Large intestine (tissue), 3 donors: Measurements from ENCODE around the gene AUTS2. TPM values are rescaled to one million over a fixed set of nuclear protein-coding genes. Genes with fewer than 3 reads are reported as not detected.

ENCODE experiments used
- DNase-seq, 2 donors: peaks; one replicate each; pipeline versions ENCODE4 v3.0.0 to v3.0.0-alpha.2; 2013
- H3K27ac ChIP-seq: one replicate; pipeline ENCODE4 v1.5.1; 2013; ENCODE audit warnings: low read length
- H3K27me3 ChIP-seq: 2 replicates; pipeline ENCODE4 v1.6.1; 2013; ENCODE audit warnings: low read length; ENCODE audit not compliant: control insufficient read depth, insufficient read depth
- H3K36me3 ChIP-seq: 2 replicates; pipeline ENCODE4 v1.6.1; 2013; ENCODE audit warnings: low read length; ENCODE audit not compliant: control insufficient read depth, insufficient read depth
- H3K4me1 ChIP-seq: one replicate; pipeline ENCODE4 v1.6.1; 2013; ENCODE audit warnings: low read length; ENCODE audit not compliant: control insufficient read depth, insufficient read depth
- H3K4me3 ChIP-seq: one replicate; pipeline ENCODE4 v1.5.1; 2013; ENCODE audit warnings: low read length
- H3K9me3 ChIP-seq: one replicate; pipeline ENCODE4 v1.6.1; 2013; ENCODE audit warnings: mild to moderate bottlenecking, low read depth, low read length, moderate library complexity; ENCODE audit not compliant: control insufficient read depth
- WGBS: methylation state at CpG from one replicate; pipeline ENCODE4 v1.1.5; 2013; ENCODE audit warnings: low lambda C conversion rate; ENCODE audit not compliant: insufficient coverage; 5-methylcytosine and 5-hydroxymethylcytosine counted together
- polyA plus RNA-seq: library from polyadenylated mRNA; unstranded; fragments of 120-200 nt; gene quantifications from one replicate; pipeline ENCODE4 v1.2.1, GENCODE V29; 2013

The AUTS2 gene
- polyA plus RNA-seq, 1 donor: 51.3 TPM

GRCh38 chr7:70673778-70674570 is 1075.7 kb downstream of the AUTS2 start:
- DNase-seq: no peak
- H3K9me3 ChIP-seq: no peaks in the 10 kb centered on the region
- WGBS: no CpG with 5 or more reads among the region's 11 CpGs
- no peaks in the 10 kb centered on the region for H3K27me3 ChIP-seq
- no peak overlapping the region for H3K27ac ChIP-seq
- H3K4me1 ChIP-seq: no peaks in the 10 kb centered on the region
- no peaks in the 10 kb centered on the region for H3K36me3 ChIP-seq
- no peak overlapping the region for H3K4me3 ChIP-seq

- 59% methylated on average over 2 of the region's 5 CpGs for WGBS
- Histone ChIP-seq H3K4me3 (no peak overlapping the region), H3K9me3 (no peaks in the 10 kb centered on the region), H3K27ac (no peak overlapping the region), H3K36me3 (no peaks in the 10 kb centered on the region), H3K4me1 (no peaks in the 10 kb centered on the region), H3K27me3 (no peaks in the 10 kb centered on the region)
- DNase-seq: no peak
Measured at GRCh38 chr7:70674571-70675010, 1076.3 kb downstream of the AUTS2 start.

GRCh38 chr7:70676243-70676642 is 1078.0 kb downstream of the AUTS2 start:
- no peaks in the 10 kb centered on the region for H3K36me3 ChIP-seq
- no CpG with 5 or more reads among the region's 5 CpGs for WGBS
- DNase-seq: no peak
- H3K27me3 ChIP-seq: no peaks in the 10 kb centered on the region
- H3K4me1 ChIP-seq: no peaks in the 10 kb centered on the region
- no peaks in the 10 kb centered on the region for H3K9me3 ChIP-seq
- H3K4me3 ChIP-seq: no peak overlapping the region
- no peak overlapping the region for H3K27ac ChIP-seq

GRCh38 chr7:70678621-70679251 is 1080.5 kb downstream of the AUTS2 start:
- Histone ChIP-seq H3K36me3 (no peaks in the 10 kb centered on the region), H3K27me3 (no peaks in the 10 kb centered on the region), H3K4me3 (no peak overlapping the region), H3K4me1 (no peaks in the 10 kb centered on the region), H3K27ac (no peak overlapping the region), H3K9me3 (no peaks in the 10 kb centered on the region)
- no CpG with 5 or more reads among the region's 4 CpGs for whole genome bisulfite sequencing
- no peak for DNase-seq

- no peak overlapping the region for H3K27ac ChIP-seq
- DNase-seq: no peak
- WGBS: no CpG with 5 or more reads among the region's 4 CpGs
- no peaks in the 10 kb centered on the region for H3K9me3 ChIP-seq
- H3K36me3 ChIP-seq: no peaks in the 10 kb centered on the region
- H3K27me3 ChIP-seq: no peaks in the 10 kb centered on the region
- no peak overlapping the region for H3K4me3 ChIP-seq
- H3K4me1 ChIP-seq: no peaks in the 10 kb centered on the region
Measured at GRCh38 chr7:70679661-70680060, 1081.4 kb downstream of the AUTS2 start.

GRCh38 chr7:70680306-70680705 is 1082.0 kb downstream of the AUTS2 start:
- H3K4me1 ChIP-seq: no peaks in the 10 kb centered on the region
- no peak overlapping the region for H3K27ac ChIP-seq
- H3K27me3 ChIP-seq: no peaks in the 10 kb centered on the region
- no peak for DNase-seq
- H3K4me3 ChIP-seq: no peak overlapping the region
- no peaks in the 10 kb centered on the region for H3K9me3 ChIP-seq
- no peaks in the 10 kb centered on the region for H3K36me3 ChIP-seq
- WGBS: no CpG with 5 or more reads among the region's 4 CpGs

- Histone ChIP-seq H3K9me3 (no peaks in the 10 kb centered on the region), H3K27ac (no peak overlapping the region), H3K36me3 (no peaks in the 10 kb centered on the region), H3K4me1 (no peaks in the 10 kb centered on the region), H3K4me3 (no peak overlapping the region), H3K27me3 (no peaks in the 10 kb centered on the region)
- no peak for DNase-seq
- no CpG with 5 or more reads among the region's 15 CpGs for WGBS
Measured at GRCh38 chr7:70680743-70681468, 1082.6 kb downstream of the AUTS2 start.

GRCh38 chr7:70681469-70682350 is 1083.4 kb downstream of the AUTS2 start:
- no peak overlapping the region for H3K4me3 ChIP-seq
- H3K4me1 ChIP-seq: no peaks in the 10 kb centered on the region
- no peaks in the 10 kb centered on the region for H3K27me3 ChIP-seq
- DNase-seq: peak in 1 of 2 donors; percentile 49
- H3K36me3 ChIP-seq: no peaks in the 10 kb centered on the region
- no peaks in the 10 kb centered on the region for H3K9me3 ChIP-seq
- H3K27ac ChIP-seq: no peak overlapping the region
- WGBS: 60% methylated on average over 2 of the region's 12 CpGs

- H3K9me3 ChIP-seq: no peaks in the 10 kb centered on the region
- H3K4me1 ChIP-seq: no peaks in the 10 kb centered on the region
- H3K4me3 ChIP-seq: no peak overlapping the region
- DNase-seq: no peak
- WGBS: no CpG with 5 or more reads among the region's 8 CpGs
- no peak overlapping the region for H3K27ac ChIP-seq
- H3K36me3 ChIP-seq: no peaks in the 10 kb centered on the region
- H3K27me3 ChIP-seq: no peaks in the 10 kb centered on the region
Measured at GRCh38 chr7:70684173-70684572, 1085.9 kb downstream of the AUTS2 start.

- H3K36me3 ChIP-seq: no peaks in the 10 kb centered on the region
- no peak for DNase-seq
- peaks cover 7% of the 10 kb centered on the region for H3K4me1 ChIP-seq
- H3K27me3 ChIP-seq: no peaks in the 10 kb centered on the region
- H3K4me3 ChIP-seq: peak overlapping the region; percentile 46
- H3K9me3 ChIP-seq: no peaks in the 10 kb centered on the region
- H3K27ac ChIP-seq: peak overlapping the region; percentile 57
- WGBS: no CpG with 5 or more reads among the region's 9 CpGs
Measured at GRCh38 chr7:70693321-70693685, 1095.0 kb downstream of the AUTS2 start.
